Hepatocyte (in vitro differentiated cells): Measurements from ENCODE around the gene GGA1. TPM values are rescaled to one million over a fixed set of nuclear protein-coding genes. Genes with fewer than 3 reads are reported as not detected.

Experiments
- DNase-seq: peaks from one replicate; pipeline ENCODE4 v3.0.0-alpha.2; 2016; ENCODE audit warnings: low spot score
- H2AFZ ChIP-seq: fragments of 200-600 bp; sonication (generic); 2 replicates; pipeline ENCODE4 v1.6.0; 2016; ENCODE audit warnings: antibody characterized with exemption, mild to moderate bottlenecking
- H3K27ac ChIP-seq: fragments of 200-600 bp; sonication (generic); 2 replicates; pipeline ENCODE4 v1.5.1; 2016; ENCODE audit warnings: mild to moderate bottlenecking
- H3K27me3 ChIP-seq: fragments of 200-600 bp; sonication (generic); 2 replicates; pipeline ENCODE4 v1.6.1; 2016
- H3K36me3 ChIP-seq: fragments of 200-600 bp; sonication (generic); replicated peaks from 2 replicates; pipeline ENCODE4 v1.5.1; 2016; ENCODE audit warnings: low read depth; ENCODE audit not compliant: insufficient read depth
- H3K4me1 ChIP-seq: fragments of 200-600 bp; sonication (generic); 2 replicates; pipeline ENCODE4 v1.5.1; 2016; ENCODE audit warnings: mild to moderate bottlenecking, moderate library complexity; ENCODE audit not compliant: insufficient read depth
- H3K4me2 ChIP-seq: fragments of 200-600 bp; sonication (generic); 2 replicates; pipeline ENCODE4 v1.6.0; 2016
- H3K4me3 ChIP-seq: fragments of 200-600 bp; sonication (generic); 2 replicates; pipeline ENCODE4 v1.5.1; 2016; ENCODE audit warnings: mild to moderate bottlenecking
- H3K79me2 ChIP-seq: fragments of 200-600 bp; sonication (generic); 2 replicates; pipeline ENCODE4 v1.6.0; 2017; ENCODE audit warnings: mild to moderate bottlenecking
- H3K9me2 ChIP-seq: fragments of 200-600 bp; sonication (generic); replicated peaks from 2 replicates; pipeline ENCODE4 v1.6.0; 2017; ENCODE audit warnings: mild to moderate bottlenecking; ENCODE audit not compliant: insufficient read depth
- H3K9me3 ChIP-seq: fragments of 200-600 bp; sonication (generic); 2 replicates; pipeline ENCODE4 v1.5.1; 2016; ENCODE audit warnings: low read depth, mild to moderate bottlenecking
- H4K20me1 ChIP-seq: fragments of 200-600 bp; sonication (generic); 2 replicates; pipeline ENCODE4 v1.6.0; 2016; ENCODE audit warnings: mild to moderate bottlenecking; ENCODE audit not compliant: insufficient read depth, poor library complexity, severe bottlenecking
- EZH2 ChIP-seq: fragments of 200-600 bp; sonication (generic); IDR thresholded peaks from 2 replicates; pipeline ENCODE4 v1.6.1; 2016; ENCODE audit warnings: antibody characterized with exemption, mild to moderate bottlenecking, borderline replicate concordance
- EZH2phosphoT487 ChIP-seq: fragments of 200-600 bp; sonication (generic); IDR thresholded peaks from one replicate; pipeline ENCODE4 v1.6.1; 2018; ENCODE audit warnings: antibody characterized with exemption, mild to moderate bottlenecking, low read depth, moderate library complexity; ENCODE audit not compliant: unreplicated experiment, severe bottlenecking
- WGBS: methylation state at CpG from one replicate; pipeline ENCODE4 v1.1.6; 2016; ENCODE audit warnings: low lambda C conversion rate; ENCODE audit errors: missing lambda C conversion rate; 5-methylcytosine and 5-hydroxymethylcytosine counted together
- polyA plus RNA-seq: library from polyadenylated mRNA; unstranded; fragments of >200 nt; fragmentation: Nextera tagmentation; extraction: Ambion mirVana; gene quantifications from 2 replicates; pipeline ENCODE4 v1.2.1, GENCODE V29; 2016
- total RNA-seq: library from RNA; depleted of rRNA; stranded (reverse); fragments of >200 nt; gene quantifications from 2 replicates; pipeline ENCODE4 v1.2.3, GENCODE V29; 2014
- TF ChIP-seq, protein P1 (sequence below): fragments of 200-600 bp; sonication (generic); IDR thresholded peaks from 2 replicates; pipeline ENCODE4 v1.5.1; 2016; ENCODE audit warnings: antibody characterized with exemption, mild to moderate bottlenecking; ENCODE audit not compliant: poor library complexity

Gene GGA1
- total and polyA plus RNA-seq, 2 experiments from 2014 or later = 30.2 to 51.5 TPM

DNA sequence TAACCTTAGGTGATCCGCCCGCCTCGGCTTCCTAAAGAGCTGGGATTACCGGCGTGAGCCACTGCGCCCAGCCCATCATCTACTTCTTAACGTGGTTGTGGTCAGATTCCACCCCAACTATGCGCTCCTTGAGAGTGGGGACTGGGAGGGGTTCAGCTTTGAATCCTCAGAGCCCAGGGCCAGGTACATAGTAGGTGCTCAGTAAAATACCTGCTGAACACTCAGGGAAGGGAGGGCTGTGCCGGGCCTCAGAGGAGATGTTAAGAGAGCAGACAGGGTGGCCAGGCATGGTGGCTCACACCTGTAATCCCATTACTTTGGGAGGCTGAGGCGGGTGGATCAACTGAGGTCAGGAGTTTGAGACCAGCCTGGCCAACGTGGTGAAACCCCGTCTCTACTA lies 65.6 kb downstream of the GGA1 start:
- peaks cover 10% of the 10 kb centered on the region for H3K4me1 ChIP-seq
- peak overlapping the region; percentile 70 for H3K4me2 ChIP-seq
- WGBS = 97% methylated on average over 12 of the region's 12 CpGs
- peaks cover 12% of the 10 kb centered on the region for H3K79me2 ChIP-seq
- no peaks in the 10 kb centered on the region for H3K9me3 ChIP-seq
- H3K9me2 ChIP-seq = no peaks in the 10 kb centered on the region
- peak overlapping the region; percentile 88 for H3K27ac ChIP-seq
- no peaks in the 10 kb centered on the region for H3K36me3 ChIP-seq
- peaks cover 12% of the 10 kb centered on the region for H4K20me1 ChIP-seq
- H2AFZ ChIP-seq = no peak overlapping the region
- H3K27me3 ChIP-seq = no peaks in the 10 kb centered on the region
- TF ChIP-seq EZH2phosphoT487 (no peak), EZH2 (no peak)
- TF ChIP-seq, protein P1, sequence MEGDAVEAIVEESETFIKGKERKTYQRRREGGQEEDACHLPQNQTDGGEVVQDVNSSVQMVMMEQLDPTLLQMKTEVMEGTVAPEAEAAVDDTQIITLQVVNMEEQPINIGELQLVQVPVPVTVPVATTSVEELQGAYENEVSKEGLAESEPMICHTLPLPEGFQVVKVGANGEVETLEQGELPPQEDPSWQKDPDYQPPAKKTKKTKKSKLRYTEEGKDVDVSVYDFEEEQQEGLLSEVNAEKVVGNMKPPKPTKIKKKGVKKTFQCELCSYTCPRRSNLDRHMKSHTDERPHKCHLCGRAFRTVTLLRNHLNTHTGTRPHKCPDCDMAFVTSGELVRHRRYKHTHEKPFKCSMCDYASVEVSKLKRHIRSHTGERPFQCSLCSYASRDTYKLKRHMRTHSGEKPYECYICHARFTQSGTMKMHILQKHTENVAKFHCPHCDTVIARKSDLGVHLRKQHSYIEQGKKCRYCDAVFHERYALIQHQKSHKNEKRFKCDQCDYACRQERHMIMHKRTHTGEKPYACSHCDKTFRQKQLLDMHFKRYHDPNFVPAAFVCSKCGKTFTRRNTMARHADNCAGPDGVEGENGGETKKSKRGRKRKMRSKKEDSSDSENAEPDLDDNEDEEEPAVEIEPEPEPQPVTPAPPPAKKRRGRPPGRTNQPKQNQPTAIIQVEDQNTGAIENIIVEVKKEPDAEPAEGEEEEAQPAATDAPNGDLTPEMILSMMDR = no peak
- DNase-seq = no peak
- no peak overlapping the region for H3K4me3 ChIP-seq

DNA sequence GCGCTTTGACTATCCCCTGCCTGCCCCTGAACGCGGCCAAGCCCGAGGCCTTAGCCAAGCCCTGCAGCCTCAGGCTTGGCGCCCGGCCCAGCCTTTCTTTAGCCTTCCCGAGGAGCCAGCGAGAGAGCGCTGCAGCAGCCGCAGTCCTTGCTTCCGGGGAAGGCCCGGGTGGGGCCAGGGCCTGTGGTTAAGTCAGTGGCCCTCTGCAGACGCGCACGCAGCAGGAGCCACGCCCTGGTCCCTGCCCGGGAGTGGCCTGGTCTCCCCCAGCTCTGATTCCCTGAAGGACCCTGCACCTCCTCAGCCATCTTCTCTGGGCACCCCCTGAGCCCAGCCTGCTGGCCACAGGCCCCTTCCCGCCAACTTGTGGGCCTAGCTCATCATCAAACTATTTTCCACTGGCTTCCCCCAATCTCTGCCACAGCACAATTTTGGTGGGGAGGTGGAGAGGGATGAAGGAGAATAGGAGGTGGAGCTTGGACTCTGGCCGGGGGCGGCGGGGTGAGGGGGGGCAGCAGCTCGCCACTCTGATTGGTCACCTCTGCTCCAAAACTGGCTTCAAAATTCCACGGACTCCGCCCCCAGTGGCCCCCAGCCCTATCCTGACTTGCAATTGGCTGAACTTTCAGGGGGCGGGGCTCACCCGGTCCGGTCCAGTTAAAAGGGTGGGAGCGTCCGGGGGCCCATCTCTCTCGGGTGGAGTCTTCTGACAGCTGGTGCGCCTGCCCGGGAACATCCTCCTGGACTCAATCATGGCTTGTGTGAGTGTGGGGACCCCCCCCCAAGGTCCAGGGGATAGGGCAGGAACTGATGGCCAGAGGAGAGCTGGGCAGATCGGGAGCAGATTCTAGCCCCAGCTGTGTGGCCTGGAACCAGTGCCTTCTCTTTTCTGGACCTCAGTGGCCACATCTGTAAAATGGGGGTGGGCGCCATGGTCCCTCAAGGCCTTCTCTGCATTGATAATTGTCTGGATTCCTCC lies 66.6 kb downstream of the GGA1 start, which contains the start of gene LGALS1:
TSS of gene LGALS1 (plus strand) at position 686 of the 979 bp plus-strand sequence. CDS start at position 753, 67 bp downstream.
- peak within 1 kb of the TSS; percentile 83 for H3K4me2 ChIP-seq
- WGBS = 54% methylated on average over 33 of the region's 34 CpGs

DNA sequence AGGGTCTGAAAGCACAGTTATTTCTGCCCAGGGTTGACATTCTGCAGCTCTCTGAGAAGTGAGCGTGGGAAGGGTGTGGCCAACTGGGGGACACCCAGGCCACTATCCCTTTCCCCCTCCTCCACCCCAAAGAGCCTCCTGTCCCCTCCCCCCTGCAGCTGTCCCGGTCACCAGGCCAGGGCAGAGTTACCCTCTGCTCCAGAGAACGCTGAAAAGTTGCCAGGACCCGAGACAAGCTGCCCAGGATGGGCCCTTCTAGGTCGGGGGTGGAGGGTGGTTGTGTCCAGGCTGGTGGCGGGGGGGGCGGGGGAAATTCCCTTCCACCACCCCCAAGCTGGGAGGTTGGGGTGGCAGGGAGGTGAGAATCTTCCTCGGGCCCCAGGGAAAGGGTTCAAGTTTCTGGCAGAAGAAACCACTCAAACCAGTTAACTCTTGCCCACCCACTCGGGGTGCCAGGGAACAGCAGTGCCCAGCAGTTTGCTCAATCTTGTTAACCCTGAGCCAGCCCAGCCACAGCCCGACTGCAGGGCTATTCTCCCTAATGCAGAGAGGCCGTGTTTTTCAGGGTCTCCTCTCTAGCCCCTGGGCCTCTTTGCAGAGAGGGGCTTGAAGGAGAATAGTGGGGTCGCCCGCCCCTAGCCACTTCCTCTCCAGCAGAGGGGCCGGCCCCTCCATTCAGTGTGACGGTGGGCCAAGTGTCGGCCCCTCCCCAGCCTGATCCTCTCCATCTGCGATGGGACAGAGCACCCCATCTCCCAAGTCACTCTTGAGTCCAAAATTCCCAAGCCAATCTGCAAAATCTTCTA lies 67.5 kb downstream of the GGA1 start:
- Histone ChIP-seq H3K9me3 (no peaks in the 10 kb centered on the region), H3K27ac (peak overlapping the region; percentile 88), H2AFZ (no peak overlapping the region), H3K27me3 (no peaks in the 10 kb centered on the region), H3K4me1 (peaks cover 10% of the 10 kb centered on the region), H3K4me2 (peak overlapping the region; percentile 83), H3K79me2 (peaks cover 12% of the 10 kb centered on the region), H3K9me2 (no peaks in the 10 kb centered on the region), H3K4me3 (peak overlapping the region; percentile 24), H3K36me3 (no peaks in the 10 kb centered on the region), H4K20me1 (peaks cover 12% of the 10 kb centered on the region)
- TF ChIP-seq, protein P1 = no peak
- no peak for TF ChIP-seq EZH2
- no peak for TF ChIP-seq EZH2phosphoT487
- WGBS = 36% methylated on average over 13 of the region's 17 CpGs
- no peak for DNase-seq

More for the DNA sequence above, 66.6 kb downstream of the GGA1 start, which contains the start of gene LGALS1:
- H3K9me3 ChIP-seq = no peaks in the 10 kb centered on the region
- no peaks in the 10 kb centered on the region for H3K27me3 ChIP-seq
- TF ChIP-seq EZH2phosphoT487 (no peak), EZH2 (no peak)
- TF ChIP-seq, protein P1 = no peak
- no peaks in the 10 kb centered on the region for H3K9me2 ChIP-seq
- peaks cover 12% of the 10 kb centered on the region for H4K20me1 ChIP-seq
- H3K27ac ChIP-seq = peak within 1 kb of the TSS; percentile 88
- no peaks in the 10 kb centered on the region for H3K36me3 ChIP-seq
- H3K4me1 ChIP-seq = peaks cover 10% of the 10 kb centered on the region
- DNase-seq = peak; percentile 87
- no peak within 1 kb of the TSS for H2AFZ ChIP-seq
- peaks cover 12% of the 10 kb centered on the region for H3K79me2 ChIP-seq
- peak within 1 kb of the TSS; percentile 24 for H3K4me3 ChIP-seq
